WTC11 (cell line): ENCODE data around the gene VDR. TPM values are rescaled to one million over a fixed set of nuclear protein-coding genes. Genes with fewer than 3 reads are reported as not detected.
A peak's percentile ranks its signal among the peaks of the same experiment; 100 is the strongest.

Source experiments
- ATAC-seq: fragments of 200-7000 bp; cut with Tn5 transposase; 2 replicates; pipeline ENCODE4 v1.10.0; 2021; ENCODE audit warnings: mild to moderate bottlenecking, moderate library complexity
- CTCF ChIA-PET: fragments of 300-600 bp; sonication (Branson Sonifier 250); formaldehyde crosslinking; loops from one replicate; lab custom pipeline; 2021; ENCODE audit warnings: antibody characterized with exemption; lab: Charles Lee
- POLR2A ChIA-PET: fragments of 350-600 bp; sonication (Branson Sonifier 250); formaldehyde crosslinking; loops from one replicate; lab custom pipeline; 2021; ENCODE audit warnings: antibody characterized with exemption; lab: Charles Lee
- DNase-seq: peaks from one replicate; pipeline ENCODE4 v3.0.0; 2021; ENCODE audit warnings: low spot score
- H3K27ac Mint-ChIP-seq: 2 replicates; pipeline ENCODE4 v1.8.0; 2021; ENCODE audit warnings: mixed read lengths
- H3K27me3 Mint-ChIP-seq: 2 replicates; pipeline ENCODE4 v1.8.0; 2021; ENCODE audit warnings: low read depth, mild to moderate bottlenecking, moderate library complexity, mixed read lengths
- H3K36me3 Mint-ChIP-seq: 2 replicates; pipeline ENCODE4 v1.8.0; 2021; ENCODE audit warnings: mixed read lengths
- H3K4me1 Mint-ChIP-seq: 2 replicates; pipeline ENCODE4 v1.8.0; 2022; ENCODE audit warnings: mixed read lengths
- H3K4me3 Mint-ChIP-seq: 2 replicates; pipeline ENCODE4 v1.8.0; 2021; ENCODE audit warnings: mild to moderate bottlenecking, moderate library complexity, mixed read lengths
- H3K9me3 Mint-ChIP-seq: 2 replicates; pipeline ENCODE4 v1.8.0; 2021; ENCODE audit warnings: mixed read lengths
- EMX1 ChIP-seq: fragments of 250-450 bp; sonication (Bioruptor Pico); IDR thresholded peaks from 2 replicates; pipeline ENCODE4 v1.8.0; 2021; ENCODE audit warnings: mild to moderate bottlenecking
- FOXJ3 ChIP-seq: sonication (generic); formaldehyde crosslinking; IDR thresholded peaks from 2 replicates; pipeline ENCODE4 v1.9.0; 2021; ENCODE audit warnings: missing genetic modification reagents, mild to moderate bottlenecking, borderline replicate concordance
- GABPB1 ChIP-seq: sonication (generic); formaldehyde crosslinking; IDR thresholded peaks from 2 replicates; pipeline ENCODE4 v1.8.1; 2023; ENCODE audit warnings: mild to moderate bottlenecking, missing genetic modification reagents
- JUN ChIP-seq: sonication (generic); formaldehyde crosslinking; IDR thresholded peaks from 2 replicates; pipeline ENCODE4 v1.8.0; 2023; ENCODE audit warnings: mild to moderate bottlenecking, missing genetic modification reagents
- NFATC4 ChIP-seq: fragments of 250-450 bp; sonication (Bioruptor Pico); IDR thresholded peaks from 2 replicates; pipeline ENCODE4 v1.9.0; 2021; ENCODE audit warnings: mild to moderate bottlenecking
- NR2C2 ChIP-seq: sonication (generic); formaldehyde crosslinking; IDR thresholded peaks from 2 replicates; pipeline ENCODE4 v1.8.0; 2022; ENCODE audit warnings: mild to moderate bottlenecking, missing genetic modification reagents
- PRRX2 ChIP-seq: fragments of 250-450 bp; sonication (Bioruptor Pico); IDR thresholded peaks from 2 replicates; pipeline ENCODE4 v1.8.0; 2021; ENCODE audit warnings: mild to moderate bottlenecking
- SOX15 ChIP-seq: fragments of 250-450 bp; sonication (Bioruptor Pico); IDR thresholded peaks from 2 replicates; pipeline ENCODE4 v1.9.0; 2021; ENCODE audit warnings: mild to moderate bottlenecking
- TP53 ChIP-seq: sonication (generic); formaldehyde crosslinking; IDR thresholded peaks from 2 replicates; pipeline ENCODE4 v1.8.1; 2023; ENCODE audit warnings: mild to moderate bottlenecking, missing genetic modification reagents
- ZNF232 ChIP-seq: sonication (generic); formaldehyde crosslinking; IDR thresholded peaks from 2 replicates; pipeline ENCODE4 v1.8.0; 2022; ENCODE audit warnings: mild to moderate bottlenecking, missing genetic modification reagents
- ZNF671 ChIP-seq: fragments of 250-450 bp; sonication (Bioruptor Pico); IDR thresholded peaks from 2 replicates; pipeline ENCODE4 v1.8.0; 2021; ENCODE audit warnings: mild to moderate bottlenecking
- total RNA-seq: library from RNA; stranded (reverse); gene quantifications from 3 replicates; pipeline ENCODE4 v1.2.3, GENCODE V29; 2021
- TF ChIP-seq, protein P1 (sequence below): sonication (generic); formaldehyde crosslinking; IDR thresholded peaks from 2 replicates; pipeline ENCODE4 v1.8.0; 2022; ENCODE audit warnings: mild to moderate bottlenecking, missing genetic modification reagents
- TF ChIP-seq, protein P2 (sequence below): sonication (generic); formaldehyde crosslinking; IDR thresholded peaks from 2 replicates; pipeline ENCODE4 v1.8.1; 2022; ENCODE audit warnings: mild to moderate bottlenecking, missing genetic modification reagents, moderate library complexity, borderline replicate concordance
- TF ChIP-seq, protein P3 (sequence below): sonication (generic); formaldehyde crosslinking; IDR thresholded peaks from 2 replicates; pipeline ENCODE4 v1.8.1; 2023; ENCODE audit warnings: mild to moderate bottlenecking, missing genetic modification reagents, moderate library complexity
- TF ChIP-seq, protein P4 (sequence below): sonication (generic); formaldehyde crosslinking; IDR thresholded peaks from 2 replicates; pipeline ENCODE4 v1.8.1; 2022; ENCODE audit warnings: low read depth, mild to moderate bottlenecking, moderate library complexity, missing genetic modification reagents, borderline replicate concordance
- TF ChIP-seq, protein P5 (sequence below): sonication (generic); formaldehyde crosslinking; IDR thresholded peaks from 2 replicates; pipeline ENCODE4 v1.8.1; 2023; ENCODE audit warnings: mild to moderate bottlenecking, missing genetic modification reagents, moderate library complexity
- TF ChIP-seq, protein P6 (sequence below): fragments of 250-450 bp; sonication (Bioruptor Pico); IDR thresholded peaks from 2 replicates; pipeline ENCODE4 v1.9.0; 2021; ENCODE audit warnings: mild to moderate bottlenecking
- TF ChIP-seq, protein P7 (sequence below): sonication (generic); formaldehyde crosslinking; IDR thresholded peaks from 2 replicates; pipeline ENCODE4 v1.8.0; 2023; ENCODE audit warnings: missing genetic modification reagents

The VDR gene
- total RNA-seq, 1 experiment from 2014 or later: 1.3 TPM

DNA sequence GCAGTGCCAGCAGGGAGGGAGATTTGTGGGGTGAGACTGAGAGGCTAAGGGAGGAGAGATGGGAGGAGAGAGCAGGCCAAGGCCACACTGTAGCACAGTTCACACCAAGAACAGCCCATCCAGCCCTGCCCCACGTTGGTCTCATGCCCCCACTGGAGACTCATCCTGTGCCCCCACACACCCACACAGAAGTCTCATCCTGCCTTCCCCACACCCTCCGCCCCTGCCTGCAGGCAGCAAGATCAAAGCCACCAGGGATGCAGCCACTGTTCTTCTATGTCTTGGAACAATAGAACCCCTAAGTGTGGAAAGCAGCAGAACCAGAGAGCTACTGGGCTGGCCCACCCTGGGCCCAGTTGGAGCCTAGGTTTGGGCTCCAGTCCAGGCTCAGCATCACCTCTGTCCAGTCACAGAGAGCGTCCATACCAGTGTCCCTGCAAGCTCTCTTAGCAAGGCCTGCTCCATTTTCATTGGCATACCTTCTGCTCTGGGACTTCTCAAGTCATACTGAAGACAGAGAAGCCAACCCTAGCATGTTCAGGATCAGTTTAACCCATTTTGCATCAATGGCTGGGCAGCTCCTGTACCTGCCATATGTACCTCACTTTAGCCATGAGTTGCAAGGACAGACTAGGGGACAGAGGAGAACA, 53.4 kb downstream of the VDR start:
- ATAC-seq (no peak), DNase-seq (no peak)
- no peaks in the 10 kb centered on the region for H3K9me3 Mint-ChIP-seq
- H3K4me1 Mint-ChIP-seq: peaks cover 16% of the 10 kb centered on the region
- TF ChIP-seq, protein P1, sequence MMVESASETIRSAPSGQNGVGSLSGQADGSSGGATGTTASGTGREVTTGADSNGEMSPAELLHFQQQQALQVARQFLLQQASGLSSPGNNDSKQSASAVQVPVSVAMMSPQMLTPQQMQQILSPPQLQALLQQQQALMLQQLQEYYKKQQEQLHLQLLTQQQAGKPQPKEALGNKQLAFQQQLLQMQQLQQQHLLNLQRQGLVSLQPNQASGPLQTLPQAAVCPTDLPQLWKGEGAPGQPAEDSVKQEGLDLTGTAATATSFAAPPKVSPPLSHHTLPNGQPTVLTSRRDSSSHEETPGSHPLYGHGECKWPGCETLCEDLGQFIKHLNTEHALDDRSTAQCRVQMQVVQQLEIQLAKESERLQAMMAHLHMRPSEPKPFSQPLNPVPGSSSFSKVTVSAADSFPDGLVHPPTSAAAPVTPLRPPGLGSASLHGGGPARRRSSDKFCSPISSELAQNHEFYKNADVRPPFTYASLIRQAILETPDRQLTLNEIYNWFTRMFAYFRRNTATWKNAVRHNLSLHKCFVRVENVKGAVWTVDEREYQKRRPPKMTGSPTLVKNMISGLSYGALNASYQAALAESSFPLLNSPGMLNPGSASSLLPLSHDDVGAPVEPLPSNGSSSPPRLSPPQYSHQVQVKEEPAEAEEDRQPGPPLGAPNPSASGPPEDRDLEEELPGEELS (CRISPR knock-in tag): no peak
- TF ChIP-seq, protein P2, sequence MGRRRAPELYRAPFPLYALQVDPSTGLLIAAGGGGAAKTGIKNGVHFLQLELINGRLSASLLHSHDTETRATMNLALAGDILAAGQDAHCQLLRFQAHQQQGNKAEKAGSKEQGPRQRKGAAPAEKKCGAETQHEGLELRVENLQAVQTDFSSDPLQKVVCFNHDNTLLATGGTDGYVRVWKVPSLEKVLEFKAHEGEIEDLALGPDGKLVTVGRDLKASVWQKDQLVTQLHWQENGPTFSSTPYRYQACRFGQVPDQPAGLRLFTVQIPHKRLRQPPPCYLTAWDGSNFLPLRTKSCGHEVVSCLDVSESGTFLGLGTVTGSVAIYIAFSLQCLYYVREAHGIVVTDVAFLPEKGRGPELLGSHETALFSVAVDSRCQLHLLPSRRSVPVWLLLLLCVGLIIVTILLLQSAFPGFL (CRISPR knock-in tag): no peak
- H3K36me3 Mint-ChIP-seq: no peaks in the 10 kb centered on the region
- ChIA-PET POLR2A (no interaction called here), CTCF (interaction anchor here (2.7 kb wide), 1 partner anchor 13 kb away, joined by 20 read pairs; no protein-coding TSS in a partner anchor)
- H3K4me3 Mint-ChIP-seq: no peak overlapping the region
- H3K27ac Mint-ChIP-seq: no peak overlapping the region
- no peaks in the 10 kb centered on the region for H3K27me3 Mint-ChIP-seq

DNA sequence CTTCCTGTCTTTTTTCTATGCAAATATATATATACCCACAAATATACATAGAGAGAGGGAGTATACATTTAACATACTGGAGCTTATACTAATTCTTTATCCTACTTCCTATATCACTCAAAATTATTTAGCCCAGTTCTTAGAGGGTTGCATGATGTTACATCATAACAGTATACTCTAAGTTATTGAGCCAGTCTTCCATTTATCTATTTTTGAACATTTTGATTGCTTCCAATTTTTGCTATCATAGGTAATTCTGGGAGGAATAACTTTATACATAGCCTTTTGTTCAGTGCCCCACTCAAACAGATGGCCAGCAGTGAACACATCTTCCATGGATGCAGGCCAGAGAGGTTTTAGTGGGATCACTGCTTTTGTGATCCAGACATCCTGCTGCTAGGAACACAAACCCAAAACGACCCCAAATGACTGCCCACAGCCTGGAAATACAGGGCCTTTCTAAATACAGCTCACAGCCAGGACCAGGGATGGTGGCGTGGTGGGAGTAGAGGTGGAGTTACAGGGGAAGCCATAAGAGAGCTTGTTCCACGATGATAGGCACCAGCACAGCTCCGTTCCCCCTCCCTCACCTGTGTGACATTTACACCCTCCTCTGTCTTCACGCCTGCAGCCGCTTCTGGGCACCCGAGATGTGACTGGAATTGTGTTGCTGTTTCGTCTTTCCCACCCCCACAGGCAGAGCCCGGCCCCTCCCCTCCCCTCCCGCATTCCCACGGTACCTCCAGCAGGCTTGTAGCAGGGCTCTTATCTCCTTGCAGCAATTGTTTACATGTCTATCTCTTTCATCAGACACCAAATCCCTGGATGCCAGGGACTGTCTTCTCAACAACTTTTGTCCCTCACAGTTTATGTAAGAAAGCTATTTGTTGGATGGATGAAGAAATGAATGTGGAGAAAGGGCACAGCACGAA, 54.4 kb downstream of the VDR start:
- DNase-seq (no peak), ATAC-seq (peak; percentile 25)
- TF ChIP-seq, protein P3, sequence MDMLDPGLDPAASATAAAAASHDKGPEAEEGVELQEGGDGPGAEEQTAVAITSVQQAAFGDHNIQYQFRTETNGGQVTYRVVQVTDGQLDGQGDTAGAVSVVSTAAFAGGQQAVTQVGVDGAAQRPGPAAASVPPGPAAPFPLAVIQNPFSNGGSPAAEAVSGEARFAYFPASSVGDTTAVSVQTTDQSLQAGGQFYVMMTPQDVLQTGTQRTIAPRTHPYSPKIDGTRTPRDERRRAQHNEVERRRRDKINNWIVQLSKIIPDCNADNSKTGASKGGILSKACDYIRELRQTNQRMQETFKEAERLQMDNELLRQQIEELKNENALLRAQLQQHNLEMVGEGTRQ (CRISPR knock-in tag): no peak
- TF ChIP-seq GABPB1 (CRISPR knock-in tag) (peak; percentile 70), ZNF232 (CRISPR knock-in tag) (no peak)
- TF ChIP-seq, protein P2 (CRISPR knock-in tag): no peak
- Mint-ChIP-seq H3K27me3 (peaks cover 2% of the 10 kb centered on the region; the same call in 1 of the 2 replicates), H3K36me3 (no peaks in the 10 kb centered on the region), H3K9me3 (no peaks in the 10 kb centered on the region), H3K4me3 (no peak overlapping the region), H3K4me1 (peaks cover 20% of the 10 kb centered on the region), H3K27ac (no peak overlapping the region)
- ChIA-PET POLR2A (no interaction called here), CTCF (interaction anchor here (1.1 to 2.7 kb wide), 2 partner anchors 12 to 48 kb away, joined by 4 to 20 read pairs; no protein-coding TSS in a partner anchor)

DNA sequence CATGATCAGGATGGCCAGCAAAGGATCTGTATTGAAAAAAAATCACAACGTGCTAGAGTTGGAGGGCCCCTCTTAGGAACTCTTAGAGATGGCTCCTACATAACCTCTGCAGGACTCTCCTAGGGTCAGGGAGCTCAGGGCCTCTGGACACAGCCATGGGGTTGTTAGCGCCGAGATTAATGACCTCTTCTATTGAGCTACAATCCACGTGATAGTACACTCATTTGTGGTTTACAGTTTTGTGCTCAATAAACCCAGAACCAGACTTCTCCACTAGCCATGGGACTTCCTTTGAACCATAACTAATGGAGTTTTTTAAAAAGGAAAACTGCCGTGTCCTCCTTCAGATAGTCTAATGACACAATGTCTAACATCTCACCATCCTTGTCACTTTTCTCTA, 55.5 kb downstream of the VDR start:
- Mint-ChIP-seq H3K4me3 (no peak overlapping the region), H3K27me3 (peaks cover 2% of the 10 kb centered on the region; the same call in 1 of the 2 replicates), H3K4me1 (peaks cover 20% of the 10 kb centered on the region), H3K36me3 (no peaks in the 10 kb centered on the region), H3K9me3 (no peaks in the 10 kb centered on the region), H3K27ac (no peak overlapping the region)
- POLR2A ChIA-PET: no interaction called here
- no peak for TF ChIP-seq TP53 (CRISPR knock-in tag)
- no peak for TF ChIP-seq ZNF232 (CRISPR knock-in tag)
- TF ChIP-seq FOXJ3: no peak
- no peak for TF ChIP-seq EMX1 (CRISPR knock-in tag)
- TF ChIP-seq NR2C2 (CRISPR knock-in tag): no peak
- no peak for TF ChIP-seq ZNF671 (CRISPR knock-in tag)
- ATAC-seq (no peak), DNase-seq (no peak)
- CTCF ChIA-PET: interaction anchor here (0.6 to 2.7 kb wide), 3 partner anchors 11 to 20 kb away, joined by 6 to 20 read pairs (median 6); no protein-coding TSS in a partner anchor

DNA sequence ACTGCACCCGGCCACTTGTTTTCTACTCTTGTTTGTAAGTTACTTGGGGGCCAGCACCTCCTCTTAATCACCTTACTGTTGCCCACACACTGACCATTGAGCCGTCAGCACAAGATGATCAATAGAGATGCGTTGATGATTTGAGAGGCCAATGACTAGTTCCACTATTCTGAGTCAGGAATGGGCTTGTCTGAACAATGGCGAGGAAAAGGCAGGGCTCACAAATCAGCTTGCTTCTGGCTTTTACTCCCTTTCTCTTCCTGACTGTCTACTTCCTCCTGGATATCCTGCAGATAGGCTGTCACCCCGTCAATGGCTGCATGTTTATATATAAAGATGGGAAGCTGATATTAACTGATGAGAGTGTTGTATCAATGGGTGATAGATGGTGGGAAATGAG, 55.9 kb downstream of the VDR start:
- CTCF ChIA-PET: interaction anchor here (0.6 to 2.7 kb wide), 5 partner anchors 10 to 1782 kb away, joined by 5 to 20 read pairs (median 6); no protein-coding TSS in a partner anchor
- Mint-ChIP-seq H3K4me3 (no peak overlapping the region), H3K27me3 (peaks cover 2% of the 10 kb centered on the region; the same call in 1 of the 2 replicates), H3K4me1 (peaks cover 20% of the 10 kb centered on the region), H3K27ac (no peak overlapping the region), H3K9me3 (no peaks in the 10 kb centered on the region), H3K36me3 (no peaks in the 10 kb centered on the region)
- no peak for DNase-seq
- ATAC-seq: no peak
- POLR2A ChIA-PET: no interaction called here
- TF ChIP-seq, protein P4, sequence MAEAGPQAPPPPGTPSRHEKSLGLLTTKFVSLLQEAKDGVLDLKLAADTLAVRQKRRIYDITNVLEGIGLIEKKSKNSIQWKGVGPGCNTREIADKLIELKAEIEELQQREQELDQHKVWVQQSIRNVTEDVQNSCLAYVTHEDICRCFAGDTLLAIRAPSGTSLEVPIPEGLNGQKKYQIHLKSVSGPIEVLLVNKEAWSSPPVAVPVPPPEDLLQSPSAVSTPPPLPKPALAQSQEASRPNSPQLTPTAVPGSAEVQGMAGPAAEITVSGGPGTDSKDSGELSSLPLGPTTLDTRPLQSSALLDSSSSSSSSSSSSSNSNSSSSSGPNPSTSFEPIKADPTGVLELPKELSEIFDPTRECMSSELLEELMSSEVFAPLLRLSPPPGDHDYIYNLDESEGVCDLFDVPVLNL (CRISPR knock-in tag): no peak
- no peak for TF ChIP-seq PRRX2 (CRISPR knock-in tag)
- TF ChIP-seq SOX15 (CRISPR knock-in tag): no peak
- TF ChIP-seq, protein P5, sequence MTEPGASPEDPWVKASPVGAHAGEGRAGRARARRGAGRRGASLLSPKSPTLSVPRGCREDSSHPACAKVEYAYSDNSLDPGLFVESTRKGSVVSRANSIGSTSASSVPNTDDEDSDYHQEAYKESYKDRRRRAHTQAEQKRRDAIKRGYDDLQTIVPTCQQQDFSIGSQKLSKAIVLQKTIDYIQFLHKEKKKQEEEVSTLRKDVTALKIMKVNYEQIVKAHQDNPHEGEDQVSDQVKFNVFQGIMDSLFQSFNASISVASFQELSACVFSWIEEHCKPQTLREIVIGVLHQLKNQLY (CRISPR knock-in tag): no peak
- TF ChIP-seq, protein P6, sequence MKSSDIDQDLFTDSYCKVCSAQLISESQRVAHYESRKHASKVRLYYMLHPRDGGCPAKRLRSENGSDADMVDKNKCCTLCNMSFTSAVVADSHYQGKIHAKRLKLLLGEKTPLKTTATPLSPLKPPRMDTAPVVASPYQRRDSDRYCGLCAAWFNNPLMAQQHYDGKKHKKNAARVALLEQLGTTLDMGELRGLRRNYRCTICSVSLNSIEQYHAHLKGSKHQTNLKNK (CRISPR knock-in tag): no peak
- no peak for TF ChIP-seq NFATC4
- no peak for TF ChIP-seq JUN
- TF ChIP-seq, protein P7, sequence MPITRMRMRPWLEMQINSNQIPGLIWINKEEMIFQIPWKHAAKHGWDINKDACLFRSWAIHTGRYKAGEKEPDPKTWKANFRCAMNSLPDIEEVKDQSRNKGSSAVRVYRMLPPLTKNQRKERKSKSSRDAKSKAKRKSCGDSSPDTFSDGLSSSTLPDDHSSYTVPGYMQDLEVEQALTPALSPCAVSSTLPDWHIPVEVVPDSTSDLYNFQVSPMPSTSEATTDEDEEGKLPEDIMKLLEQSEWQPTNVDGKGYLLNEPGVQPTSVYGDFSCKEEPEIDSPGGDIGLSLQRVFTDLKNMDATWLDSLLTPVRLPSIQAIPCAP (CRISPR knock-in tag): no peak
- no peak for TF ChIP-seq NR2C2 (CRISPR knock-in tag)
